ENCODE data around the gene UBALD1. TPM values are rescaled to one million over a fixed set of nuclear protein-coding genes. Genes with fewer than 3 reads are reported as not detected.

Gene UBALD1
- total RNA-seq, 2 donors from 2014 or later: 46.8 to 49.6 TPM

GRCh38 chr16:4654964-4655590, 40.4 kb upstream of the UBALD1 start:
- no peaks in the 10 kb centered on the region for H3K27me3 ChIP-seq (ENCODE audit: control insufficient read depth, insufficient read depth, low read length, poor library complexity, severe bottlenecking)
- WGBS, 2 experiments (ENCODE audit: insufficient coverage in 1 of 2, insufficient read length in 1 of 2): 96% methylated on average over 10 to 12 of the region's 12 CpGs
- peaks cover 3% of the 10 kb centered on the region for H3K4me1 ChIP-seq (ENCODE audit: control insufficient read depth, insufficient read depth, low read length)
- Mint-ChIP-seq H3K4me1 (peaks cover 16% of the 10 kb centered on the region), H3K36me3 (ENCODE audit: low read depth) (peaks cover 47% of the 10 kb centered on the region), H3K27ac (peak overlapping the region; percentile 90), H3K4me3 (no peak overlapping the region), H3K27me3 (ENCODE audit: insufficient read depth) (no peaks in the 10 kb centered on the region), H3K9me3 (no peaks in the 10 kb centered on the region)
- no peak overlapping the region for H3K9ac ChIP-seq (ENCODE audit: extremely low read depth, low read length, poor library complexity, severe bottlenecking)
- no peak for TF ChIP-seq CTCF (conservative IDR thresholded peaks at IDR 0.05)
- no peaks in the 10 kb centered on the region for H3K9me3 ChIP-seq (ENCODE audit: control insufficient read depth, low read length)
- peaks cover 21% of the 10 kb centered on the region for H3K36me3 ChIP-seq (ENCODE audit: control insufficient read depth, insufficient read depth, low read length)
- no peak overlapping the region for H3K4me3 ChIP-seq (ENCODE audit: low read length)
- H3K27ac ChIP-seq (ENCODE audit: low read depth, low read length): no peak overlapping the region
- no peak for DNase-seq

- Histone ChIP-seq H3K27me3 (ENCODE audit: control insufficient read depth, insufficient read depth, low read length, poor library complexity, severe bottlenecking) (no peaks in the 10 kb centered on the region), H3K36me3 (ENCODE audit: control insufficient read depth, insufficient read depth, low read length) (peaks cover 21% of the 10 kb centered on the region), H3K4me3 (ENCODE audit: low read length) (no peak overlapping the region), H3K9ac (ENCODE audit: extremely low read depth, low read length, poor library complexity, severe bottlenecking) (no peak overlapping the region), H3K4me1 (ENCODE audit: control insufficient read depth, insufficient read depth, low read length) (peaks cover 3% of the 10 kb centered on the region), H3K27ac (ENCODE audit: low read depth, low read length) (no peak overlapping the region), H3K9me3 (ENCODE audit: control insufficient read depth, low read length) (no peaks in the 10 kb centered on the region)
- Mint-ChIP-seq H3K9me3 (no peaks in the 10 kb centered on the region), H3K4me1 (peaks cover 16% of the 10 kb centered on the region), H3K27me3 (ENCODE audit: insufficient read depth) (no peaks in the 10 kb centered on the region), H3K27ac (peak overlapping the region; percentile 90), H3K36me3 (ENCODE audit: low read depth) (peaks cover 50% of the 10 kb centered on the region), H3K4me3 (peak overlapping the region; percentile 32)
- DNase-seq: no peak
- no peak for TF ChIP-seq CTCF (conservative IDR thresholded peaks at IDR 0.05)
- WGBS, 2 experiments (ENCODE audit: insufficient coverage in 1 of 2, insufficient read length in 1 of 2): 91 to 94% methylated on average over 10 to 16 of the region's 16 CpGs
Measured at GRCh38 chr16:4654011-4654963, 39.6 kb upstream of the UBALD1 start.

GRCh38 chr16:4652561-4652960, 37.9 kb upstream of the UBALD1 start:
- Histone ChIP-seq H3K4me1 (ENCODE audit: control insufficient read depth, insufficient read depth, low read length) (peaks cover 3% of the 10 kb centered on the region), H3K36me3 (ENCODE audit: control insufficient read depth, insufficient read depth, low read length) (peaks cover 21% of the 10 kb centered on the region), H3K9me3 (ENCODE audit: control insufficient read depth, low read length) (no peaks in the 10 kb centered on the region), H3K4me3 (ENCODE audit: low read length) (no peak overlapping the region), H3K27ac (ENCODE audit: low read depth, low read length) (no peak overlapping the region), H3K27me3 (ENCODE audit: control insufficient read depth, insufficient read depth, low read length, poor library complexity, severe bottlenecking) (no peaks in the 10 kb centered on the region), H3K9ac (ENCODE audit: extremely low read depth, low read length, poor library complexity, severe bottlenecking) (no peak overlapping the region)
- no peak overlapping the region for H3K4me3 Mint-ChIP-seq
- no peak overlapping the region for H3K27ac Mint-ChIP-seq
- 96 to 97% methylated on average over 20 to 25 of the region's 25 CpGs for WGBS, 2 experiments (ENCODE audit: insufficient coverage in 1 of 2, insufficient read length in 1 of 2)
- no peaks in the 10 kb centered on the region for H3K27me3 Mint-ChIP-seq (ENCODE audit: insufficient read depth)
- no peaks in the 10 kb centered on the region for H3K9me3 Mint-ChIP-seq
- DNase-seq: no peak
- peaks cover 16% of the 10 kb centered on the region for H3K4me1 Mint-ChIP-seq
- no peak for TF ChIP-seq CTCF (conservative IDR thresholded peaks at IDR 0.05)
- peaks cover 50% of the 10 kb centered on the region for H3K36me3 Mint-ChIP-seq (ENCODE audit: low read depth)

All from endodermal cell (in vitro differentiated cells).